AG09319 (cell line): Measurements from ENCODE around the gene ZMYM1.

ENCODE experiments used
- DNase-seq: peaks from one replicate; pipeline ENCODE4 v3.0.0-alpha.2; 2010; ENCODE audit warnings: low read depth; ENCODE audit errors: extremely low read depth
- CTCF ChIP-seq: IDR thresholded peaks from 2 replicates; pipeline ENCODE4 v1.5.1; 2011; ENCODE audit warnings: low read depth, mild to moderate bottlenecking, inconsistent platforms, low read length, moderate library complexity

ZMYM1 gene

DNA sequence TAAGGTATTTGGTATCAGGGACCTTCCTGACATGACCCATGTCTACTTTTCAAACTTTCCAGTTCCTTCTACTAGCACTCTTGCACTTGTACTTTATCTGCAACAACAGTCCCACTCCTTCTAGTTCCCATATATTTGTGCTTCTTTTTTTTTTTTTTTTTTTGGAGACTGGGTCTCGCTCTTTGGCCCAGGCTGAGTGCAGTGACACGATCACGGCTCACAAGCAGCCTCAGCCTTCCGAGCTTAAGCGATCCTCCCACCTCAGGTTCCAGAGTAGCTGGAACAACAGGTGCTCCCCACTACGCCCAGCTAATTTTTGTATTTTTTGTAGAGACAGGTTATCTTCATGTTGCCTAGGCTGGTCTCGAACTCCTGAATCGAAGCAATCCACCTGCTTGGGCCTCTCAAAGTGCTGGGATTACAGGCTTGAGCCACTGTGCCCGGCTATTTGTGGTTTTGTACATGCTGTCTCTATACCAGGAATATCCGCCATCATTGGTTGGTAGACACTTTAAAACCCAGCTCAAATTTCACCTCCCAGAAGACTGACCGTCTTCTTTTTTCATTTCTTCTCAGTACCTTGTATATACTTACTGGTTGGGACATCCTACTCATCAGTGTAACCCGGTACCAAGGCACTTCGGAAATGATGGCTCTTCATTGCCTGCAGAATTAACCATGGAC, 1.1 kb downstream of the ZMYM1 start:
- DNase-seq: no peak
- no peak for TF ChIP-seq CTCF

DNA sequence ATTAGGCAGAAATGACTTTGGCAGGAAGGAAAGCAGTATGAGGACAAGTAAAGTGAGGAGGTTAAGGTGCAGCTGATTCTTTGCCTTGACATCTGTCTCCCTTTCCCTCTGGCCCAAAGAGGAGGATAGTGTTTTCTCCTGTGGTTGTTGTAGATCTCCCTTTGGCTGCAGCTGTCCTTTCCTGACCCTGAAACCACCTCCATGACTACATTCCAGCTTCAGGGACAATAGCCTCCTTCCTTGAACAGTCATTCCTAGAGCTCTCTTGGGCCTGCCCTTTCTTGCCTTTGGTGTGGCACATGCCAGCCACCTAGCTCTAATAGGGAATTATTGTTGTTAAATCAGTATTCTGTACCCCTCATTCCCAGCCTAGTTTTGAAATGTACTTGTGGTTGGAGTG, 6.2 kb downstream of the ZMYM1 start:
- no peak for DNase-seq

DNA sequence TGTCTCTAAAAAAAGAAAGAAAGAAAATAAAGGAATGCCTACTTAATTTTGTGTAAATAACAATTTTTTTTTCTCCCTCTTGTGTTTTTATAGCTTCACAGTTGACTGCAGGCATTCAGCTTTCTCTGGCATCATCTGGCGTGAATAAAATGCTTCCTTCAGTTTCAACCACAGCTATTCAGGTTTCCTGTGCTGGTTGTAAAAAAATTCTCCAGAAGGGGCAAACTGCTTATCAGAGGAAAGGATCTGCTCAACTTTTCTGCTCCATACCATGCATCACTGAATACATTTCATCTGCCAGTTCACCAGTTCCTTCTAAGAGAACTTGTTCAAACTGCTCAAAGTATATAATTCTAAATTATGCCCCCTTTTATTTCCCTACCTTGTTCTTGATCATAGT, 18.0 kb downstream of the ZMYM1 start:
- no peak for TF ChIP-seq CTCF

More for the DNA sequence above, 6.2 kb downstream of the ZMYM1 start:
- TF ChIP-seq CTCF: no peak

DNA sequence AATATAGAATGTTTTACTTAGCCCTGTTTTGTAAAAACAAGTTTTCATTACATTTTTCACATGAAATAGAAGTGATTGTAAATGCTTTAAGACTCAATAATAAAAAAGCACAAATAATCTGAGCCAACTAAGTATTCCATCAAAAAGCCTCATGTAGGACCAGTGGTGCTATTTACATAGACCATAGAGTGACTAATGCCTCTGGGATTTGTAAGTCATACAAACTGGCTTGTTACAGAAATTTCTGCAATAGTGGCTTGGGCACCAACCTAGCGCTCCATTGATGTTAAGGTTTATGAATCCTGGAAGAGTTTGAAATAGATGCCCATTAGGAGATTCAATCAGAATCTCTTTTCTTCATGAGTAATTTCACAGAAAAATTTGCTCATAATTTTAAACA, 31.9 kb downstream of the ZMYM1 start:
- no peak for TF ChIP-seq CTCF
- peak; percentile 7 for DNase-seq

More for the DNA sequence above, 18.0 kb downstream of the ZMYM1 start:
- peak; percentile 8 for DNase-seq

GRCh38 chr1:35112668-35113067, 33.5 kb downstream of the ZMYM1 start:
- DNase-seq: no peak
- TF ChIP-seq CTCF: no peak; the same call in 1 of the 2 replicates

GRCh38 chr1:35115459-35116383, 36.5 kb downstream of the ZMYM1 start:
- DNase-seq: no peak
- no peak for TF ChIP-seq CTCF
